ENCODE data around the gene PPP1CA.
A peak's percentile ranks its signal among the peaks of the same experiment; 100 is the strongest.

PPP1CA gene

DNA sequence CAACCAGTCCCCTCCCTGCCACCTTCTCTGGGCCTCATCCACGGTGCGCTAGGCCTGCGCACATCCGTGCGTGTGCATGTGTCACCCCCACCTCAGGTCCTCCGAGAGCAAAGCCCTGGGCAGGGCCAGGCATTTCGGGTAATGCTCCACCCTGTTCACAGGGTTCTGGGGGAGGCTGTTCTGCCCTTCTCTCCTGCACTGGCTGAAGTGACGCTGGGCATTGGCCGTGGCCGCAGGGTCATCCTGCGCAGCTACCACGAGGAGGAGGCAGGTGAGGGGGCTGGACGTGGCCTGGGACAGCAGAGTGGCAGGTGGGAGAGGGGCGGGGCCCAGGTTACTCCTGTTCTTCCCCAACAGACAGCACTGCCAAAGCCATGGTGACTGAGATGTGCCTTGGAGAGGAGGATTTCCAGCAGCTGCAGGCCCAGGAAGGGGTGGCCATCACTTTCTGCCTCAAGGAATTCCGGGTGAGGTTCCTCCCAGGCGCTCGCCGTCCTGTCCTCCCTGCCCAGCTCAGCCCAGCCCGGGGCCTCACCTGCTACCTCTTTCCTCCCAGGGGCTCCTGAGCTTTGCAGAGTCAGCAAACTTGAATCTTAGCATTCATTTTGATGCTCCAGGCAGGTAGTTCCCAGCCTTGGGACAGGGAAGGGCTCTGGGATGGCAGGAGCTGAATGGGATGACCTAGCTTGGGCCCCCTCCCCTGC is 6.0 kb downstream of the PPP1CA start:
- no peak overlapping the region for H3K4me3 Mint-ChIP-seq
- ATAC-seq (no peak), DNase-seq (no peak)
- H3K27me3 Mint-ChIP-seq = no peaks in the 10 kb centered on the region
- H3K27ac Mint-ChIP-seq = no peak overlapping the region
- H3K4me1 Mint-ChIP-seq = peaks cover 55% of the 10 kb centered on the region
- H3K9me3 Mint-ChIP-seq = no peaks in the 10 kb centered on the region
- H3K36me3 Mint-ChIP-seq (ENCODE audit: low read depth) = peaks cover 34% of the 10 kb centered on the region

DNA sequence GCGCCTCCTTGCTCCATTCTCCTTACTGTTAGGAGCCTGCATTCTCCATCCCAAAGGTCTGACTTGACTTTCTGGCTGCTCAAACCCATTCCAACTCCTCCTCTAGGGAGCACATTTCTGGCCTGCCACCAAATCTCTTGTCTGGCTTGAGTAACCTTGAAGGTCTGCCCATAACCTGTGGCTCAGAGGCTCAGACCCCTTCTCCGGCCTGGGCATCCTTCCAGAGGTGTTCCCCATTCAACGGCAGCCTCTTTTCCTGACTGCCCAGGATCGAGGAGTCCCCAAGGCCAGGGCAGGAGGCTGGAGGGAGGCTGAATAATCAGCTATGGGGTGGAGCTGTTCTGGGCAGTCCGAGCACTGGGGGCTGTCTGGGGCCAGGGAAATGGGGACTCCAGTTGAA is 7.7 kb downstream of the PPP1CA start:
- H3K36me3 Mint-ChIP-seq (ENCODE audit: low read depth) = peaks cover 22% of the 10 kb centered on the region
- H3K9me3 Mint-ChIP-seq = no peaks in the 10 kb centered on the region
- H3K27me3 Mint-ChIP-seq = no peaks in the 10 kb centered on the region
- H3K4me1 Mint-ChIP-seq = peaks cover 50% of the 10 kb centered on the region
- DNase-seq (no peak), ATAC-seq (no peak)
- H3K27ac Mint-ChIP-seq = peak overlapping the region; percentile 49
- H3K4me3 Mint-ChIP-seq = peak overlapping the region; percentile 64

DNA sequence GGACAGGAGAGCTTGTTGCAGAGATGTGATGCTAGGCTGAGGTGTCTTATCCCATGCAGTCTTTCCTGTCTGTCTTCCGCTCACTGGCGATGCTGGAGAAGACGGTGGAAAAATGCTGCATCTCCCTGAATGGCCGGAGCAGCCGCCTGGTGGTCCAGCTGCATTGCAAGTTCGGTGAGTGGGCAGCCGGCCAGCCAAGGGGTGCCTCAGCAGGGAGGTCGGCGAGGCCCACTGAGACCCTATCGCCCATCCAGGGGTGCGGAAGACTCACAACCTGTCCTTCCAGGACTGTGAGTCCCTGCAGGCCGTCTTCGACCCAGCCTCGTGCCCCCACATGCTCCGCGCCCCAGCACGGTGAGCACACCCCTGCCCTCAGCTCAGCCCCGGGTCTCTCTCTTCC is 8.2 kb downstream of the PPP1CA start:
- DNase-seq (no peak), ATAC-seq (no peak)
- Mint-ChIP-seq H3K4me3 (peak overlapping the region; percentile 92), H3K36me3 (ENCODE audit: low read depth) (peaks cover 20% of the 10 kb centered on the region), H3K27me3 (no peaks in the 10 kb centered on the region), H3K27ac (no peak overlapping the region), H3K4me1 (peaks cover 48% of the 10 kb centered on the region), H3K9me3 (no peaks in the 10 kb centered on the region)

DNA sequence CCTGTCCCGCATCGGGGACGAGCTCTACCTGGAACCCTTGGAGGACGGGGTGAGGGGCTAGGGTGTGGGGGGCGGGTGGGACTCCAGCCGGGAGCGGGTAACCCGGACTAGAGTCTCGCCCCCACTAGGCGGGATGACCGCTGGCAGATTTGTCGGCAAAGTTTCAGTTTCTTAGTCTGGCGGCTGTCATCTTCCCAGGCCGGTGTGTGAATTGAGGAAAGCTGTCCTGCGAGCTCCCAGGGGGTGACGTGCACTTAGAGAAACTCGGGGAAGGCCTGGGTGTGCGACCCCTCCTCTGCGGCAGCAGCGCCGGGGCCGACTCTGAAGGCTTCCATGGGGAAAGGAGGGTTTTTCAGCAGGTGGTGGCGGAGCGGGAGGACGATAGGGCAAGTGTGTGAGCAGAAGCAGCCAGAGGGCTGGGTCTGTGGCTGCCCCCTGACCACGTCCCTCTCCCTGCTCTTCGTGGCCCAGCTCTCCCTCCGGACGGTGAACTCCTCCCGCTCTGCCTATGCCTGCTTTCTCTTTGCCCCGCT is 9.4 kb downstream of the PPP1CA start:
- no peaks in the 10 kb centered on the region for H3K27me3 Mint-ChIP-seq
- peaks cover 11% of the 10 kb centered on the region for H3K36me3 Mint-ChIP-seq (ENCODE audit: low read depth)
- no peaks in the 10 kb centered on the region for H3K9me3 Mint-ChIP-seq
- H3K27ac Mint-ChIP-seq = peak overlapping the region; percentile 73
- ATAC-seq = no peak
- H3K4me3 Mint-ChIP-seq = peak overlapping the region; percentile 92
- no peak for DNase-seq
- peaks cover 40% of the 10 kb centered on the region for H3K4me1 Mint-ChIP-seq

DNA sequence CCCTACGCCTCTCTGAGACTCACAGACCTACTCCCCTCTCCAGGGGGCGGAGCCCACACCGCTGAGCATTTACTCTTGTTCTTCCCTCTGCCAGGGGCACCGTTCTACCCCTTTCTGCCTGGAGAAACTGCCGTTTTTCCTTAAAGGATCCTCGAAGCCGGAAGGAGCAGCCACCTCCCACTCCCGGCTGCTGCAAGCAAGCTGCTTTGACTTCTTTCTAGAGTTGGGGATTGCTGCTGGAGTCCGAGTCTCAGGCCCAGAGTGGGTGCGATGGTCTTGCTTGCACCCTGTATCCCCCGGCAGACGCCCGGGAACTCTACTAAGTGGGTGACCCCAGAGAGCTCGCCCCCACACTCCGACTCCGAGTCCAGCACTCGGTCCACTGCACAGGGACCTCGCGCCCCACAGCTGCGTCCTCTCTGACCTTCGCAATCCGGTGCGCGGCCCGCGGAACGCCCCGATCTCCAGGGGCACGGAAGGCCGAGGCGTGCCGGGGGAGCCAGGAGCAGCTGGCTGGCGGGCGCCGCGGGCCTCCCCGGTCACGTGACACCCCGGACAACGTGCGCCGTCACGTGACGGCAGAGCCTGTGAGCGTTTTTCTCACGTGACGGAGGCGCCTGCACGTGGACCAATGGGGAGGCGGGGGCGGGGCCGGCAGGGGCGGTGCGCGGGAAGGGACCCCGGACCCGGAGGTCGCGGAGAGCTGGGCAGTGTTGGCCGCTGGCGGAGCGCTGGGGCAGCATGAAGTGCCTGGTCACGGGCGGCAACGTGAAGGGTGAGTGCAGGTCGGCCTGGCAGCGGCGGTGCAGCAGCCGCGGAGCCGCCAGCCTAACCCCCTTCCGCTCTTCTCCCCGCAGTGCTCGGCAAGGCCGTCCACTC is 10.1 kb downstream of the PPP1CA start, which contains the start of gene RAD9A:
Gene RAD9A, plus strand, starts transcription at position 683 of the 879 bp plus-strand sequence. Its CDS starts 59 bp downstream, at position 742.
- H3K4me1 Mint-ChIP-seq = peaks cover 35% of the 10 kb centered on the region
- peak within 1 kb of the TSS; percentile 92 for H3K4me3 Mint-ChIP-seq
- H3K36me3 Mint-ChIP-seq (ENCODE audit: low read depth) = peaks cover 8% of the 10 kb centered on the region
- H3K9me3 Mint-ChIP-seq = no peaks in the 10 kb centered on the region
- peak within 1 kb of the TSS; percentile 81 for H3K27ac Mint-ChIP-seq
- ATAC-seq (peak; percentile 56), DNase-seq (peak; percentile 94)
- H3K27me3 Mint-ChIP-seq = no peaks in the 10 kb centered on the region

DNA sequence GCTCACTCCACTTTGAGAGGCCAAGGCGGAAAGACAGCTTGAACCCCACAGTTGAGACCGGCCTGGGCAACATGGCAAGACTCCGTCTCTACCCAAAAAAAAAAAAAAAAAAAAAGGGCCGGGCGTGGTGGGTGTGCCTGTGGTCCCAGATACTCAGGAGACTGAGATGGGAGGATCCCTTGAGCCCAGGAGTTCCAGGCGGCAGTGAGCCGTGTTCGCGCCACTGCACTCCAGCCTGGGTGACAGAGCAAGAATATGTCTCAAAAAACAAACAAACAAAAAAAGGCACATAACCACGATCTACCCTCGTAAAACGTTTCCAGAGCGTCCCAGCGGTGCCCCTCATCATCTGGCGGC is 10.7 kb downstream of the PPP1CA start:
- no peak for DNase-seq
- H3K4me1 Mint-ChIP-seq = peaks cover 35% of the 10 kb centered on the region
- ATAC-seq = no peak
- peaks cover 5% of the 10 kb centered on the region for H3K36me3 Mint-ChIP-seq (ENCODE audit: low read depth)
- no peaks in the 10 kb centered on the region for H3K9me3 Mint-ChIP-seq
- H3K27ac Mint-ChIP-seq = peak overlapping the region; percentile 81
- H3K4me3 Mint-ChIP-seq = peak overlapping the region; percentile 92
- no peaks in the 10 kb centered on the region for H3K27me3 Mint-ChIP-seq

DNA sequence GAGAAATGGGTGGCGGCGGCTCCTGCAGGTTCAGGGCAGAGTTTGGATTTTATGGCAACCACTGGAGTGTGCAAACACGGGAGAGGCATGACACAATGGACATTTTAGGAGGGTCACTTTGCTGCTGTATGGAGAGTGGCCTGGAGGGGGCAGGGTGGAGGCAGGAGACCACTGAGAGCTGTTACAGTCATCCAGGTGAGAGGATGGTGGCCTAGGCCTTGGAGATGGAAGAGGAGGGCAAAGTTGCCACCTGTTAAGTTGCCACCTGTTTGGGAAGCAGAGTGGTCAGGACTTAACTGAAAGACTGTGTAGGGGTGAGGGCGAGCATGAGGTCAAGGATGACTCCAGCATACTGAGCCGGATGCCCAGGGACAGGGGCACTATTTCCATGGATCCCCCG is 12.2 kb downstream of the PPP1CA start:
- DNase-seq (peak; percentile 72), ATAC-seq (peak; percentile 56)
- Mint-ChIP-seq H3K4me1 (peaks cover 40% of the 10 kb centered on the region), H3K36me3 (ENCODE audit: low read depth) (peaks cover 5% of the 10 kb centered on the region), H3K27me3 (no peaks in the 10 kb centered on the region), H3K9me3 (no peaks in the 10 kb centered on the region), H3K4me3 (peak overlapping the region; percentile 51), H3K27ac (peak overlapping the region; percentile 59)

DNA sequence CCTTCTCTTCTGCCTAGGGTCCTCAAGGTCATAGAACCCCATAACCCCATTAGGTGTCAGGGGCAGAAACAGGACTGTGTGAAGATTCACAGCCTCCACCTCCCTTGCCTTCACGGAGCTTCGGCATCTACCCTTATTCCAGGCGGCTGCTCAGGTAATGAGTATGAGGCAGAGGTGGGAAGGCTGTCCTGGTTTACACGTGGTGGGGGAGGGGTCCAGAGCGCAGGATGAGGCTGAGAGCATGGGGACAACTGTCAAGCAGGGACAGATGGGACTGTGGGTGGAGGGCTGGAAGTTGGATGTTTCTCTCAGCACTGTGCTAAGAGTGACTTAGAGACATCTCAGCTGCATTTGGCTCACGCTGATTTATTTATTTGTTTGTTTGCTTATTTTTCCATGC is 14.1 kb downstream of the PPP1CA start:
- no peak overlapping the region for H3K4me3 Mint-ChIP-seq
- H3K9me3 Mint-ChIP-seq = no peaks in the 10 kb centered on the region
- H3K27ac Mint-ChIP-seq = no peak overlapping the region

DNA sequence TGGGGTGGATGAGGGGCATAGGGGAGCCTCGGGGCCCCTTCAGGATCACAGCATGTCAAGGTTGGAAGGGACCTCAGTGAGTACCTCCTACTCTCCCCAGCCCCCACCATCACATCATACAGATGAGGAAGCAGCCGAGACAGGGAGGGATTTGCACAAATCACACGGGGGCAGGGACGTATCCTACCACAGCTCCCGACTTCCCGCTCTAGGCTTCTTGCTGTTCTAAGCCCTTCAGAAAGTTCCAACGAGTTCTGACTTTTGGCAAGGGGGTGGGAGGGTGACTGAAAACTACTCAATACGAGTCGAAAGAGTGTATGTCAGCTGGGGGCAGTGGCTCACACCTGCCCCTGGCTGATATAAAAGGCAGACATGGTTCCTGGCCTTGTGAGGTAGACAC is 14.6 kb downstream of the PPP1CA start:
- H3K27me3 Mint-ChIP-seq = peaks cover 2% of the 10 kb centered on the region
- H3K27ac Mint-ChIP-seq = no peak overlapping the region
- no peak for DNase-seq
- no peaks in the 10 kb centered on the region for H3K9me3 Mint-ChIP-seq
- no peak overlapping the region for H3K4me3 Mint-ChIP-seq
- no peak for ATAC-seq
- peaks cover 25% of the 10 kb centered on the region for H3K4me1 Mint-ChIP-seq
- H3K36me3 Mint-ChIP-seq (ENCODE audit: low read depth) = no peaks in the 10 kb centered on the region

More for the DNA sequence above, 14.1 kb downstream of the PPP1CA start:
- peaks cover under 1% of the 10 kb centered on the region for H3K27me3 Mint-ChIP-seq
- DNase-seq = no peak
- H3K36me3 Mint-ChIP-seq (ENCODE audit: low read depth) = no peaks in the 10 kb centered on the region
- peaks cover 27% of the 10 kb centered on the region for H3K4me1 Mint-ChIP-seq
- ATAC-seq = no peak

DNA sequence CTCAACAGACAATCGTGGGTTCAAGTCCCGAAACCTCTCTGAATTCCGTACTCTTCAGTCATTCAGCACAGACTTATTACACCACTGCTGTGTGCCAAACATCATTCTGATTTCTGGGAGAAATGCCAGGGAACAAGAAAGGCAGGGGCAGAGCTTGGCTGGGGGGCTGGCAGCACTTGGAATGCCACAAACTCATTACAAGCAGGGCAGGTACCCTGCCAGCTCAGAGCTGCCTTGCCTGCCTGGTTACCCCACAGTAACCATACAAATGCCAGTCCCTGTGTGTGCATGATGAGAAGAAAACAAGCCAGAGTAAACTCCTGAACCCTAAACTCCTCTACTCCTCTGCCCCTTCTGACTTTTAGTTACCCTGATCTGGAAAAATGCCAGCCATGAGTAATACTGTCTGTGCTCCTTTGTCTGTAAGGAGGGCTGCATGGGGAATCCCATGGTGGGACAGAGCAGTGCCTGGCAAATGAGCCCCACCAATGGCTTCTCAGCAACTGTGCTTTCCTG is 16.7 kb downstream of the PPP1CA start:
- H3K27me3 Mint-ChIP-seq = peaks cover 2% of the 10 kb centered on the region
- no peaks in the 10 kb centered on the region for H3K9me3 Mint-ChIP-seq
- no peak overlapping the region for H3K4me3 Mint-ChIP-seq
- H3K4me1 Mint-ChIP-seq = peaks cover 28% of the 10 kb centered on the region
- ATAC-seq (peak; percentile 38), DNase-seq (no peak)
- no peaks in the 10 kb centered on the region for H3K36me3 Mint-ChIP-seq (ENCODE audit: low read depth)
- no peak overlapping the region for H3K27ac Mint-ChIP-seq

DNA sequence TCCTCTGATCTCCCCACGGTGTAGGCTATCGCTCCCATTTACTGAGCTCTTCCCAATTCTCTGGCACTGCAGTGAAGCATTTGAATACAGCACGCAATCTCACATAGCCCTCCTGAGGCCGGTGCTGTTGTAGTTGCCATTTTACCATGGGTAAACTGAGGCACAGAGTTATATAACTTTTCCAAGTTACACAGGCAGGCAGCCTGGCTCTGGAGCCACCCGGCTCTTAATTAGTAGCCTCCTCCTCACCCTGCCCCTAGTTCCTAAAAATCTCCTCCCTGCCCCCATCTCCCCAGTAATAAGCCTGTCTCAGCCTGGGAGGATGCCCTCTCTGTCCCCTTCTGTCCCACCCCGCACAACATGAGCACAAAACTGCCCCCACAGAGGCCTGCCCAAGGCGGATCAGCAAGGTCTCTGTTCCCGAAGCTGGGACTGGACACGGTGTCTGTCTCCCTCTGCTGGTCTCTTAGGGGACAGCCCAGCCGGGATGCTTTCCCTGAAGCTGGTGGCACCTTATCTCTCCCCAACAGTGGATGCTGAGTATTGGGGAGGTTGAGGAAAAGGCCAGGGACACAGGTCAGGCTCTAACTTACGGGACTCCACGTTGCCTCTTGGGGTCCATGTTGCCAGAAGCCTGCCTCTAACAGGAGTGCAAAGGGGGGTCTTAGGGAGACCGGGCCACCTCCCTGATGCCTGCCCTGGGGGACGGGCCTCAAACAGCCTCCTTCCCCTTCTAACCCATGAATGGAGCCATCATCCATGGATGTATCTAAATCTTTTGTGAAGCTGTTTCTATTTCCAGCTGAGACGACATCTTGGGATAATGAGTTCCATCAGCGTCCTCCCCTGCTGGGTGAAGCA is 19.2 kb downstream of the PPP1CA start:
- Mint-ChIP-seq H3K27me3 (peaks cover 2% of the 10 kb centered on the region), H3K36me3 (ENCODE audit: low read depth) (no peaks in the 10 kb centered on the region), H3K4me3 (no peak overlapping the region), H3K9me3 (no peaks in the 10 kb centered on the region), H3K27ac (peak overlapping the region; percentile 46), H3K4me1 (peaks cover 29% of the 10 kb centered on the region)
- DNase-seq (peak; percentile 87), ATAC-seq (peak; percentile 88)

DNA sequence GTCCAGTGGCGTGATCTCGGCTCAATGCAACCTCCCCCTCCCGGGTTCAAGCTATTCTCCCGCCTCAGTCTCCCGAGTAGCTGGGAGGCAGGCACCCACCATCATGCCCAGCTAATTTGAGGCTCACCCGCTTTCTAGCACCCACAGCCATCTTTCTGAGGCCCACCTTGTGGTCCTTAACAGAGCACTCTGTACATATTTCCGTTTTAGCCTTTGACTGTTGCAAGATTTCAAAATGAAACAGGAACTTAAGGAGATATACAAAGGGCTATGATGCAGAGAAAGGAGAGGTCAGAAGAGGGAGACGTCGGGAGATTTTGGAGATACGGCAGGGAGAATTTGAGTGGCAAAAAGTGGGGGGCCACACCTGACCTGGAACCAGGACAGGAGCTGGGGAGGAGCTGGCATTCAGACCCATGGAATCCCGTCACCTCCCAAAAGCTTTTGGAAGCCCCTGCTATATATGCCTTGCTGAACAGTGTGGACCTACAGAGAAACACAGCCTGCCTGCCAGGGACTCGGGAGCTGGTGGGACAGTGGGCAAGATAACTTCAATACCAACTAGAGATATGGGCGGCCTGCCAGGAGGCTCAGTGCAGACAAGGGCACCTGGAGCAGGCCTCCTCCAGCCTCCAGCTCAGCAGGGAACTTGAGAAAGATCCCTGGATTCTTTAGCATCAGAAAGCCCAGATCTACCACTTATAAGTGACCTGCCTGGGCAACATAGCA is 20.2 kb downstream of the PPP1CA start:
- Mint-ChIP-seq H3K4me1 (peaks cover 29% of the 10 kb centered on the region), H3K4me3 (peak overlapping the region; percentile 27), H3K27me3 (peaks cover 2% of the 10 kb centered on the region), H3K27ac (peak overlapping the region; percentile 73), H3K9me3 (no peaks in the 10 kb centered on the region), H3K36me3 (ENCODE audit: low read depth) (no peaks in the 10 kb centered on the region)
- DNase-seq = no peak
- ATAC-seq = no peak

Measured in activated naive CD8-positive, alpha-beta T cell treated with anti-CD3 and anti-CD28 coated beads, Interleukin-2, amount 50 U/mL, for 24 hours (primary cell).